Thoracic aorta (tissue), 2 donors: ENCODE data around the gene CELF4. TPM values are rescaled to one million over a fixed set of nuclear protein-coding genes. Genes with fewer than 3 reads are reported as not detected.

ENCODE experiments used
- ATAC-seq: fragments of 150-250 bp; one replicate; pipeline ENCODE4 v1.8.0; 2017; ENCODE audit warnings: low read depth; ENCODE audit not compliant: insufficient number of reproducible peaks, low FRiP score
- DNase-seq: peaks from one replicate; pipeline ENCODE4 v3.0.0-alpha.2; 2020; ENCODE audit warnings: low spot score
- H3K27ac ChIP-seq, 2 donors: fragments of 200-600 bp; sonication (generic); 1 replicate in 1 of 2; 2 replicates in 1 of 2; pipeline ENCODE4 v1.5.1; 2016; ENCODE audit warnings: mild to moderate bottlenecking in 2 of 2, moderate library complexity in 2 of 2
- H3K27me3 ChIP-seq: fragments of 200-600 bp; sonication (generic); replicated peaks from 2 replicates; pipeline ENCODE4 v1.6.0; 2016; ENCODE audit warnings: mild to moderate bottlenecking; ENCODE audit not compliant: insufficient read depth
- H3K36me3 ChIP-seq: fragments of 200-600 bp; sonication (generic); one replicate; pipeline ENCODE4 v1.5.1; 2016
- H3K4me1 ChIP-seq, 2 donors: fragments of 200-600 bp; sonication (generic); 1 replicate in 1 of 2; 2 replicates in 1 of 2; pipeline versions ENCODE4 v1.5.1 to v1.6.0; 2016; ENCODE audit warnings: low read depth in 2 of 2, mild to moderate bottlenecking in 1 of 2; ENCODE audit not compliant: control insufficient read depth in 1 of 2
- H3K4me3 ChIP-seq: fragments of 200-600 bp; sonication (generic); 2 replicates; pipeline ENCODE4 v1.5.1; 2016; ENCODE audit warnings: mild to moderate bottlenecking
- H3K9me3 ChIP-seq: fragments of 200-600 bp; sonication (generic); 2 replicates; pipeline ENCODE4 v1.5.1; 2016
- CTCF ChIP-seq: fragments of 200-600 bp; sonication (generic); IDR thresholded peaks from one replicate; pipeline ENCODE4 v1.5.1; 2019; ENCODE audit warnings: antibody characterized with exemption
- total RNA-seq, 2 donors: library from RNA; depleted of rRNA; stranded (reverse); fragments of >200 nt; gene quantifications; one replicate each; pipeline versions ENCODE4 v1.1.0 to v1.2.3, GENCODE V29; 2016

CELF4 gene
- total RNA-seq, 2 donors from 2014 or later = not detected

DNA sequence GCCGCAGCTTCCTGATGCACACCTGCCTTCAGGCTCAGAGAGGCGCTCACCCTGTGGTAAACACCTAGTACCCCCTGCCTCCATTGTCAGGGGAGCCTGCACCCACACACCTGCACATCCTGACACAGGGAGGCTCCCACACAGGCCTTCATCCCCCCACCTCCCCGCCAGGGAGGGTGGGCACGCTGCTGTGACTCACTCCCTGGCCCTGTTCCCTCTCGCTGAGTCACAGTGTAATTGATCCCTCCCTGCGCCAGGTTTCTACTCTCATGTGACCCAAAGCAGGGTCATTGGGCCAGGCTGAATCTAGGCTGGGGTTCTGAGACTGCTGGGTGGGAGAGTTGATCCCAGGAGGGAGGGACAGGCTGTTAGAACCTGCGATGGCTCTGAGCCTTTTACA, 8.5 kb upstream of the CELF4 start:
- Histone ChIP-seq H3K27me3 (peaks cover 5% of the 10 kb centered on the region), H3K4me3 (no peak overlapping the region)
- no peak for ATAC-seq

GRCh38 chr18:37572736-37573135, 7.1 kb upstream of the CELF4 start:
- H3K27me3 ChIP-seq = peaks cover 7% of the 10 kb centered on the region
- no peak for ATAC-seq

More for the DNA sequence above, 8.5 kb upstream of the CELF4 start:
- DNase-seq = no peak
- no peak overlapping the region for H3K27ac ChIP-seq
- TF ChIP-seq CTCF = no peak
- no peaks in the 10 kb centered on the region for H3K36me3 ChIP-seq
- H3K4me1 ChIP-seq = no peaks in the 10 kb centered on the region
- no peaks in the 10 kb centered on the region for H3K9me3 ChIP-seq

GRCh38 chr18:37571266-37571665, 5.7 kb upstream of the CELF4 start:
- H3K4me1 ChIP-seq = peaks cover 16 to 20% of the 10 kb centered on the region in 2 donors
- no peak for DNase-seq
- no peak overlapping the region for H3K4me3 ChIP-seq
- H3K27ac ChIP-seq = no peak overlapping the region
- H3K9me3 ChIP-seq = no peaks in the 10 kb centered on the region
- no peaks in the 10 kb centered on the region for H3K36me3 ChIP-seq
- H3K27me3 ChIP-seq = peaks cover 14% of the 10 kb centered on the region
- no peak for ATAC-seq
- no peak for TF ChIP-seq CTCF

More at GRCh38 chr18:37572736-37573135, 7.1 kb upstream of the CELF4 start:
- H3K4me1 ChIP-seq = peaks cover 4 to 6% of the 10 kb centered on the region in 2 donors
- no peaks in the 10 kb centered on the region for H3K9me3 ChIP-seq
- no peak overlapping the region for H3K4me3 ChIP-seq
- no peak for DNase-seq
- no peak for TF ChIP-seq CTCF
- H3K36me3 ChIP-seq = no peaks in the 10 kb centered on the region
- no peak overlapping the region for H3K27ac ChIP-seq

DNA sequence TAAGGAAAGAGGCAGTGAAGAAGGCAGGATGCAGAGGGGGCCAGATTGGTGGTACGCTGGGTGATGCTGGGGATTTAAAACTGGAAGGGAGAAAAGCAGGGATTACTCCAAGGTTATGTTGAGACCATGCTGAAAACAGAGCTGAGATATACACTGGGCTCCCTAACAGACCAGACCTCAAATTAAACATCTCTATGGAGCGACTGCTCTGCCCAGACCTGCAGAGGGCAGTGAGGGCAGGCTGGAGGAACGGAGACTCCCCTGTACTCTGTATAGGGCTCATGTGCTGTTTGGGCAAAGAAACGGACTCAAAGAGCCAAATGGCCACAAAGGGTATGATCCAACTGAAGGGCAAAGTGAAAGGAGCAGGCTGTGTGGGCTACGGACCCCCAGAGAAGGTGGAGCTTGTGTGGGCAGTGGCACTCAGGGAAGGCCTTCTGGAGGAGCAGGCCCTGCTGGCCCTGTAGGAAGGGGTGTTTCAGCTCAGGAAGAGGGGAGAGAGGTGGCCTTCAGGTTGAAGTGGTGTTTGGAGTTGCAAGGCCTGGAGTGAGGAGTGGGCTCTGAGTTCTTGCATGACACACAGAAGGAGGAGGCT, 4.8 kb upstream of the CELF4 start:
- no peak for TF ChIP-seq CTCF
- Histone ChIP-seq H3K4me3 (no peak overlapping the region), H3K9me3 (no peaks in the 10 kb centered on the region), H3K27ac (no peak overlapping the region), H3K36me3 (no peaks in the 10 kb centered on the region), H3K27me3 (peaks cover 14% of the 10 kb centered on the region), H3K4me1 (peaks cover 17 to 22% of the 10 kb centered on the region in 2 donors)
- no peak for ATAC-seq
- no peak for DNase-seq

DNA sequence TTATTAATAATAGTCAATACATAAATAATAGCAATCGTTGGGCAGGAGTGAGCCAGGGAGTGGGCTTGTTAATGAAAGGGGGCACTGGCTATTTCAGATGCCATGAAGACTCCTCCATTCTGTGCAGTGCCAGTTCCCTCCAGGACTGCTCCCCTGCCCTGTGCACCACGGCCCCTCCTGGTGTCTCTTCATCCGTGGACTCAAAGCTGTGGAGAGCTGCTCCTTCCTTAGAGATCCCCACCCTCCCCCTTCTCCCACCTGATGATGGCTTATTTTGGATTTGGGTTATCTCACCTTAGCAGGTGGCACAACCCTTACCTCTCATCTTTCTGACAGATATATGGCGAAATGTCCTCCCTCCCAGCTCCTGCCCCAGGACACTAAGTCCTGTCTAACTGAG, 3.1 kb upstream of the CELF4 start:
- H3K9me3 ChIP-seq = no peaks in the 10 kb centered on the region
- peaks cover 23 to 28% of the 10 kb centered on the region in 2 donors for H3K4me1 ChIP-seq
- H3K4me3 ChIP-seq = no peak overlapping the region
- H3K27ac ChIP-seq = no peak overlapping the region
- H3K27me3 ChIP-seq = peaks cover 24% of the 10 kb centered on the region
- no peak for ATAC-seq
- H3K36me3 ChIP-seq = no peaks in the 10 kb centered on the region
- TF ChIP-seq CTCF = no peak
- DNase-seq = no peak
